SK-N-SH (cell line): ENCODE measurements around the gene NDUFAF5. TPM values are rescaled to one million over a fixed set of nuclear protein-coding genes. Genes with fewer than 3 reads are reported as not detected.

ENCODE experiments used
- CTCF ChIA-PET: fragments of 300-600, 350-600 bp; formaldehyde crosslinking; extraction: SDS; loops from one replicate; lab custom pipeline; 2021; lab: Yijun Ruan, JAX
- POLR2A ChIA-PET: fragments of 350-600 bp; sonication (Branson Sonifier 250); formaldehyde crosslinking; extraction: SDS; loops from one replicate; lab custom pipeline; 2020; ENCODE audit warnings: antibody characterized with exemption, inconsistent platforms; lab: Yijun Ruan, JAX
- DNase-seq: peaks from one replicate; pipeline ENCODE4 v3.0.0; 2012
- H2AFZ ChIP-seq: fragments of 200-600 bp; sonication (generic); 2 replicates; pipeline ENCODE4 v1.8.1; 2016; ENCODE audit warnings: antibody characterized with exemption, mild to moderate bottlenecking, low read depth
- H3F3A ChIP-seq: fragments of 200-600 bp; sonication (generic); replicated peaks from 2 replicates; pipeline ENCODE3; 2016; ENCODE audit warnings: antibody characterized with exemption, mild to moderate bottlenecking; ENCODE audit not compliant: insufficient read depth
- H3K27ac ChIP-seq, 2 experiments: fragments of 200-500 bp in 1 of 2; fragments of 200-600 bp in 1 of 2; sonication (Bioruptor generic) in 1 of 2; sonication (generic), shearing (Covaris generic) in 1 of 2; 2 replicates each; pipeline versions ENCODE4 v1.5.1 to v1.6.1; 2014 to 2016; ENCODE audit warnings: low read depth in 2 of 2, inconsistent platforms in 1 of 2, low read length in 1 of 2, mild to moderate bottlenecking in 1 of 2, mixed read lengths in 1 of 2
- H3K27me3 ChIP-seq: fragments of 200-600 bp; sonication (generic), shearing (Covaris generic); 2 replicates; pipeline ENCODE4 v1.6.1; 2016; ENCODE audit warnings: mixed run types; ENCODE audit not compliant: insufficient read depth
- H3K36me3 ChIP-seq, 2 experiments: fragments of 200-500 bp in 1 of 2; fragments of 200-600 bp in 1 of 2; sonication (Bioruptor generic) in 1 of 2; sonication (generic) in 1 of 2; replicated peaks in 1 of 2; 2 replicates each; pipeline versions ENCODE3 to v1.5.1; 2014 to 2016; ENCODE audit warnings: low read length in 1 of 2, mild to moderate bottlenecking in 1 of 2; ENCODE audit not compliant: insufficient read depth in 2 of 2, control insufficient read depth in 1 of 2
- H3K4me1 ChIP-seq, 2 experiments: fragments of 200-500 bp in 1 of 2; fragments of 200-600 bp in 1 of 2; sonication (Bioruptor generic) in 1 of 2; sonication (generic), shearing (Covaris generic) in 1 of 2; 2 replicates each; pipeline versions ENCODE4 v1.5.1 to v1.6.1; 2014 to 2016; ENCODE audit warnings: low read depth in 1 of 2, low read length in 1 of 2, mixed run types in 1 of 2; ENCODE audit not compliant: insufficient read depth in 2 of 2, control insufficient read depth in 1 of 2
- H3K4me2 ChIP-seq: fragments of 200-600 bp; sonication (generic), shearing (Covaris generic); 2 replicates; pipeline ENCODE4 v1.6.1; 2017; ENCODE audit warnings: mixed run types
- H3K4me3 ChIP-seq, 2 experiments: fragments of 200-500 bp in 1 of 2; fragments of 200-600 bp in 1 of 2; sonication (Bioruptor generic) in 1 of 2; sonication (generic), shearing (Covaris generic) in 1 of 2; 2 replicates each; pipeline versions ENCODE4 v1.5.1 to v1.8.1; 2014 to 2016; ENCODE audit warnings: low read depth in 2 of 2, inconsistent platforms in 1 of 2, low read length in 1 of 2, mild to moderate bottlenecking in 1 of 2, mixed read lengths in 1 of 2, moderate library complexity in 1 of 2
- H3K79me2 ChIP-seq: fragments of 200-600 bp; sonication (generic); 2 replicates; pipeline ENCODE4 v1.8.1; 2017; ENCODE audit warnings: mild to moderate bottlenecking; ENCODE audit not compliant: insufficient read depth
- H3K9ac ChIP-seq: fragments of 200-600 bp; sonication (generic); 2 replicates; pipeline ENCODE4 v1.6.1; 2017; ENCODE audit warnings: mixed run types
- H3K9me2 ChIP-seq: fragments of 200-600 bp; sonication (generic); 2 replicates; pipeline ENCODE4 v1.6.1; 2017; ENCODE audit warnings: mixed run types
- H3K9me3 ChIP-seq: fragments of 200-600 bp; sonication (generic); 2 replicates; pipeline ENCODE4 v1.6.1; 2017; ENCODE audit warnings: mixed run types, mild to moderate bottlenecking, moderate library complexity
- H4K20me1 ChIP-seq: fragments of 200-600 bp; sonication (generic); 2 replicates; pipeline ENCODE4 v1.6.1; 2017; ENCODE audit warnings: mild to moderate bottlenecking, mixed run types; ENCODE audit not compliant: insufficient read depth
- EZH2phosphoT487 ChIP-seq: fragments of 200-600 bp; sonication (generic); IDR thresholded peaks from 2 replicates; pipeline ENCODE4 v1.6.1; 2017; ENCODE audit warnings: low read depth, mixed run types, mild to moderate bottlenecking, antibody characterized with exemption, moderate library complexity, borderline replicate concordance
- FOXJ3 ChIP-seq: sonication (generic); formaldehyde crosslinking; IDR thresholded peaks from 2 replicates; pipeline ENCODE4 v1.5.1; 2020; ENCODE audit warnings: mild to moderate bottlenecking, missing genetic modification reagents
- JUND ChIP-seq: IDR thresholded peaks from 2 replicates; pipeline ENCODE4 v1.4.0; 2012
- MEF2A ChIP-seq: IDR thresholded peaks from 2 replicates; pipeline ENCODE4 v1.4.0; 2012; ENCODE audit warnings: low read depth, borderline replicate concordance
- MXI1 ChIP-seq: IDR thresholded peaks from 2 replicates; pipeline ENCODE4 v1.6.1; 2012; ENCODE audit warnings: mild to moderate bottlenecking, low read depth, low read length, improper control_type of control experiment
- NFIC ChIP-seq: IDR thresholded peaks from 2 replicates; pipeline ENCODE4 v1.4.0; 2012; ENCODE audit warnings: borderline replicate concordance
- NRF1 ChIP-seq: IDR thresholded peaks from 2 replicates; pipeline ENCODE4 v1.6.1; 2012; ENCODE audit warnings: low read depth, mild to moderate bottlenecking, low read length
- POLR2AphosphoS5 ChIP-seq: IDR thresholded peaks from 2 replicates; pipeline ENCODE4 v1.6.1; 2012; ENCODE audit warnings: low read depth, low read length
- TEAD4 ChIP-seq: IDR thresholded peaks from 2 replicates; pipeline ENCODE4 v1.4.0; 2012; ENCODE audit warnings: mild to moderate bottlenecking, borderline replicate concordance; ENCODE audit not compliant: insufficient read depth
- YY1 ChIP-seq: IDR thresholded peaks from 2 replicates; pipeline ENCODE4 v1.4.0; 2012; ENCODE audit warnings: low read depth, mild to moderate bottlenecking
- WGBS: methylation state at CpG from one replicate; pipeline ENCODE4 v1.1.6; 2017; ENCODE audit warnings: low lambda C conversion rate; 5-methylcytosine and 5-hydroxymethylcytosine counted together
- polyA plus RNA-seq, 3 experiments: library from polyadenylated mRNA; depleted of rRNA; stranded (reverse); fragments of >200 nt; gene quantifications; 2 replicates each; pipeline ENCODE4 v1.2.3, GENCODE V29; 2012
- TF ChIP-seq, protein P1 (sequence below): IDR thresholded peaks from 2 replicates; pipeline ENCODE4 v1.4.0; 2012; ENCODE audit warnings: low read depth
- TF ChIP-seq, protein P2 (sequence below): IDR thresholded peaks from 2 replicates; pipeline ENCODE4 v1.4.0; 2012; ENCODE audit warnings: low read depth, borderline replicate concordance

NDUFAF5 gene
- polyA plus RNA-seq, 1 of the 3 experiments (the other 2 are of a cell fraction): 8.0 TPM

- H3K4me3 ChIP-seq: no peak overlapping the region
- H3K9me3 ChIP-seq: no peaks in the 10 kb centered on the region
- H3K4me1 ChIP-seq: peaks cover 0 to 12% of the 10 kb centered on the region in 2 experiments; a peak in 1 of 4 replicates
- ChIA-PET CTCF (interaction anchor here (0.6 to 4.4 kb wide), 27 partner anchors 10 to 653 kb away, joined by 3 to 34 read pairs (median 4); partner anchors contain the start of genes ESF1 and NDUFAF5), POLR2A (no interaction called here)
- no peak overlapping the region for H2AFZ ChIP-seq
- 0 out of 4 replicates have a peak overlapping the region, but pooled peaks of 1 of the 2 experiments have one; percentile 12 for H3K27ac ChIP-seq
- H3K9me2 ChIP-seq: no peaks in the 10 kb centered on the region
- H3K79me2 ChIP-seq: no peaks in the 10 kb centered on the region
- no peaks in the 10 kb centered on the region for H4K20me1 ChIP-seq
- DNase-seq: no peak
- TF ChIP-seq TEAD4: no peak
- no peak for TF ChIP-seq POLR2AphosphoS5
- TF ChIP-seq, protein P1, sequence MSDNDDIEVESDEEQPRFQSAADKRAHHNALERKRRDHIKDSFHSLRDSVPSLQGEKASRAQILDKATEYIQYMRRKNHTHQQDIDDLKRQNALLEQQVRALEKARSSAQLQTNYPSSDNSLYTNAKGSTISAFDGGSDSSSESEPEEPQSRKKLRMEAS: no peak
- no peak for TF ChIP-seq NFIC
- TF ChIP-seq, protein P2, sequence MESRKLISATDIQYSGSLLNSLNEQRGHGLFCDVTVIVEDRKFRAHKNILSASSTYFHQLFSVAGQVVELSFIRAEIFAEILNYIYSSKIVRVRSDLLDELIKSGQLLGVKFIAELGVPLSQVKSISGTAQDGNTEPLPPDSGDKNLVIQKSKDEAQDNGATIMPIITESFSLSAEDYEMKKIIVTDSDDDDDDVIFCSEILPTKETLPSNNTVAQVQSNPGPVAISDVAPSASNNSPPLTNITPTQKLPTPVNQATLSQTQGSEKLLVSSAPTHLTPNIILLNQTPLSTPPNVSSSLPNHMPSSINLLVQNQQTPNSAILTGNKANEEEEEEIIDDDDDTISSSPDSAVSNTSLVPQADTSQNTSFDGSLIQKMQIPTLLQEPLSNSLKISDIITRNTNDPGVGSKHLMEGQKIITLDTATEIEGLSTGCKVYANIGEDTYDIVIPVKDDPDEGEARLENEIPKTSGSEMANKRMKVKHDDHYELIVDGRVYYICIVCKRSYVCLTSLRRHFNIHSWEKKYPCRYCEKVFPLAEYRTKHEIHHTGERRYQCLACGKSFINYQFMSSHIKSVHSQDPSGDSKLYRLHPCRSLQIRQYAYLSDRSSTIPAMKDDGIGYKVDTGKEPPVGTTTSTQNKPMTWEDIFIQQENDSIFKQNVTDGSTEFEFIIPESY: no peak
- no peak for TF ChIP-seq NRF1
- no peak for TF ChIP-seq EZH2phosphoT487
- TF ChIP-seq YY1: no peak
- TF ChIP-seq, all 33 proteins: peak for 0
- H3K9ac ChIP-seq: no peak overlapping the region
- no peak overlapping the region for H3K4me2 ChIP-seq
- no peaks in the 10 kb centered on the region for H3K27me3 ChIP-seq
- H3F3A ChIP-seq: peaks cover 15% of the 10 kb centered on the region
- WGBS: 70% methylated on average over 4 of the region's 4 CpGs
- H3K36me3 ChIP-seq: peaks cover 71 to 84% of the 10 kb centered on the region in 2 experiments
These were observed 12.3 kb upstream of the NDUFAF5 start for GRCh38 chr20:13772529-13772928.

GRCh38 chr20:13775867-13776266 lies 9.0 kb upstream of the NDUFAF5 start:
- Histone ChIP-seq H3K9ac (no peak overlapping the region), H3K4me2 (no peak overlapping the region), H3K9me2 (no peaks in the 10 kb centered on the region), H3F3A (peaks cover 15% of the 10 kb centered on the region), H2AFZ (no peak overlapping the region), H3K4me1 (peaks cover 0 to 17% of the 10 kb centered on the region in 2 experiments; a peak in 1 of 4 replicates), H3K27ac (no peak overlapping the region), H3K36me3 (peaks cover 57 to 84% of the 10 kb centered on the region in 2 experiments), H3K79me2 (peaks cover 12% of the 10 kb centered on the region; the same call in 1 of the 2 replicates), H3K4me3 (no peak overlapping the region), H3K27me3 (no peaks in the 10 kb centered on the region), H3K9me3 (no peaks in the 10 kb centered on the region), H4K20me1 (no peaks in the 10 kb centered on the region)
- DNase-seq: no peak
- ChIA-PET POLR2A (no interaction called here), CTCF (interaction anchor here (1.2 to 1.6 kb wide), 2 partner anchors 13 to 657 kb away, joined by 3 to 6 read pairs; no protein-coding TSS in a partner anchor)
- WGBS: 75% methylated on average over 4 of the region's 4 CpGs
- TF ChIP-seq EZH2phosphoT487 (no peak), FOXJ3 (CRISPR knock-in tag) (no peak), MXI1 (no peak), JUND (no peak), MEF2A (no peak), TEAD4 (no peak)
